Measurements from ENCODE around the gene BBS12. TPM values are rescaled to one million over a fixed set of nuclear protein-coding genes. Genes with fewer than 3 reads are reported as not detected.

BBS12 gene
- total RNA-seq (2021): 2.9 and 4.9 TPM in 2 replicates
- Bru-seq, nascent RNA: percentile 49 among the genes with signal in this experiment
- percentile 49 among the genes with signal in this experiment for BruChase-seq, experiment 1, labeled RNA remaining after a 2-hour chase
- BruChase-seq, experiment 2, labeled RNA remaining after a 6-hour chase: percentile 38 among the genes with signal in this experiment
- long read RNA-seq, transcript BBS12-201 (2 exons, 3,244 nt): major isoform, 11 of 11 reads
- long read RNA-seq, partial matches to known transcripts: 0 of 11 reads
- long read RNA-seq, other reads (novel, unspliced or antisense): 0 of 11 reads

DNA sequence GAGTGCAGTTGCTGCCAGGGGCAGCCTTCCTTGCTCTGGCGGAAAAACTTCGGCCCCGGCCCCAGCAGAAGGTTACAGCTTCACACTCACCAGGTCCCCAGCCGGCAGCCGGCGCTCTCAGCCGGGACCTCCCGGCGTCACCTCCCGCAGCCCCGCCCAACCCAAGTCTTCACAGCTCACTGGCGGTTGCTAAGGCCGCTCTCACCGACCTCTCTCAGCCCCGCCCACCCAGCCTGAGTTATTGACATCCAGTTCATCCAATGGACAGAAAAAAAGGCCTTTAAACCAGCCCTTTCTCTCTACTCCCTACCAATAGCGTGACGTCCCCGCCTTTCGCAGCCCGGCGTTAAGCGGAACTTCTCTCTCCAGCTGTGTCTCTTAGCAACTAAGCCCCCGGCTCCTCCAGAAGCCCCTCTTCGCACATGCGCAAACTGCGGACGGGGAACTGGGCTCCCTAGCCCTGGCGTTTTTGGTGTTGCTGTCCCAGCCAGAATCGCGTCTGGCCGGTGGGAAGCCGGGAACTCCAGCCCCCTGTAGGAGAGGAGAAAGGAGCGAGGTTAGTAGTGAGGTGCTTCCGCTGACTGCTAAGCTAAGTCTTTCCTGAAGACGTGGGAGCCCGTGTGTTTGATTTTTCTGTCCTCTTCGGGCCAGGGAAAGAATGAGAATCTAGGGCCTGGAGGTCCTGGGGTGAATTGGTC lies at the start of gene BBS12:
BBS12 (plus strand) TSS at position 376 of the 698 bp plus-strand sequence. CDS start 9,189 bp downstream, outside the sequence.
- TSS peak; percentile 58 for BruUV-seq (replicated peaks)
- no peaks in the 10 kb centered on the region for H3K27me3 ChIP-seq (ENCODE audit: insufficient read depth, low read depth)
- peak within 1 kb of the TSS; percentile 62 for H3K4me3 ChIP-seq
- peaks cover 4% of the 10 kb centered on the region; the same call in 1 of the 2 replicates for H3F3A ChIP-seq (ENCODE audit: insufficient read depth, low read depth)
- ChIA-PET POLR2A (ENCODE audit: unreplicated experiment) (interaction anchor here (0.6 kb wide), 1 partner anchor 1563 kb away, joined by 3 read pairs; no protein-coding TSS in a partner anchor), CTCF (interaction anchor here (1.2 to 1.9 kb wide), 2 partner anchors 16 to 182 kb away, joined by 7 to 10 read pairs; no protein-coding TSS in a partner anchor)
- H3K79me2 ChIP-seq (ENCODE audit: low read depth): no peaks in the 10 kb centered on the region
- H3K4me1 ChIP-seq (replicated peaks; ENCODE audit: insufficient read depth): peaks cover 19% of the 10 kb centered on the region
- peak within 1 kb of the TSS; percentile 85 for H2AFZ ChIP-seq
- H3K4me2 ChIP-seq: peak within 1 kb of the TSS; percentile 94
- peak; percentile 99 for DNase-seq
- H4K20me1 ChIP-seq (ENCODE audit: insufficient read depth): no peaks in the 10 kb centered on the region
- TF ChIP-seq, protein P1, sequence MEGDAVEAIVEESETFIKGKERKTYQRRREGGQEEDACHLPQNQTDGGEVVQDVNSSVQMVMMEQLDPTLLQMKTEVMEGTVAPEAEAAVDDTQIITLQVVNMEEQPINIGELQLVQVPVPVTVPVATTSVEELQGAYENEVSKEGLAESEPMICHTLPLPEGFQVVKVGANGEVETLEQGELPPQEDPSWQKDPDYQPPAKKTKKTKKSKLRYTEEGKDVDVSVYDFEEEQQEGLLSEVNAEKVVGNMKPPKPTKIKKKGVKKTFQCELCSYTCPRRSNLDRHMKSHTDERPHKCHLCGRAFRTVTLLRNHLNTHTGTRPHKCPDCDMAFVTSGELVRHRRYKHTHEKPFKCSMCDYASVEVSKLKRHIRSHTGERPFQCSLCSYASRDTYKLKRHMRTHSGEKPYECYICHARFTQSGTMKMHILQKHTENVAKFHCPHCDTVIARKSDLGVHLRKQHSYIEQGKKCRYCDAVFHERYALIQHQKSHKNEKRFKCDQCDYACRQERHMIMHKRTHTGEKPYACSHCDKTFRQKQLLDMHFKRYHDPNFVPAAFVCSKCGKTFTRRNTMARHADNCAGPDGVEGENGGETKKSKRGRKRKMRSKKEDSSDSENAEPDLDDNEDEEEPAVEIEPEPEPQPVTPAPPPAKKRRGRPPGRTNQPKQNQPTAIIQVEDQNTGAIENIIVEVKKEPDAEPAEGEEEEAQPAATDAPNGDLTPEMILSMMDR (conservative IDR thresholded peaks at IDR 0.05): no peak; the same call in 1 of the 2 replicates
- TF ChIP-seq EZH2 (IDR thresholded peaks at IDR 0.05; ENCODE audit: low read depth): no peak
- H3K27ac ChIP-seq: peak within 1 kb of the TSS; percentile 47
- H3K9me2 ChIP-seq (ENCODE audit: insufficient read depth): no peaks in the 10 kb centered on the region
- intact Hi-C loops (cut with micrococcal nuclease; ENCODE audit: unreplicated experiment): loop anchor here (2.0 to 10.0 kb wide), 2 partner anchors 190 to 1382 kb away; partner anchors contain the start of gene NUDT6
- H3K36me3 ChIP-seq (ENCODE audit: low read depth): no peaks in the 10 kb centered on the region
- H3K9me3 ChIP-seq (ENCODE audit: insufficient read depth, low read depth): no peaks in the 10 kb centered on the region

DNA sequence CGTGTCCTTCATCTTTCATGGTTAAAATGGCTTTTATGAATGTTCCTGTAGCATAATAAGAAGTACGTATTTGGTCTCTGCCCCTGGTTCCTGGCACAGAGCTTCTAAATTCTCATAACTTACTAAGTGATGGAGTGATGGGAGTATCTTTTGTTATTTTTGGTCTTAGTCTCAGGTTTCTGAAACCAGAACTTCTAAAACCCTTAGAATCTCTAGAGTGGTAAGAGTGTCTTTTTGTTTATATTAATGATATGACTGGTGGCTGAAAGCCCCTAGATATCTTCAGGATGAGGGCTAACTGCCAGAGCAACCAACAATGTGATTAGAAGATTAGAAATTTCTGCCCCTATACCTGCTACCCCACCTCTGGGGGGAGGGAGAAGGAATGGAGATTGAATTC lies 45.8 kb upstream of the BBS12 start:
- intact Hi-C loops (cut with micrococcal nuclease; ENCODE audit: unreplicated experiment): no loop called here
- no peak overlapping the region for H3K4me2 ChIP-seq
- POLR2A ChIA-PET (ENCODE audit: unreplicated experiment): no interaction called here
- TF ChIP-seq, protein P1 (conservative IDR thresholded peaks at IDR 0.05): no peak
- no peak for TF ChIP-seq EZH2 (IDR thresholded peaks at IDR 0.05; ENCODE audit: low read depth)
- H4K20me1 ChIP-seq (ENCODE audit: insufficient read depth): no peaks in the 10 kb centered on the region
- no peaks in the 10 kb centered on the region for H3K4me1 ChIP-seq (replicated peaks; ENCODE audit: insufficient read depth)
- no peaks in the 10 kb centered on the region for H3K27me3 ChIP-seq (ENCODE audit: insufficient read depth, low read depth)
- no peak overlapping the region for H3K27ac ChIP-seq
- CTCF ChIA-PET: no interaction called here
- BruUV-seq (replicated peaks): no TSS peak
- H3F3A ChIP-seq (ENCODE audit: insufficient read depth, low read depth): no peaks in the 10 kb centered on the region
- DNase-seq: no peak
- H3K9me2 ChIP-seq (ENCODE audit: insufficient read depth): no peaks in the 10 kb centered on the region
- 0 out of 2 replicates have a peak, but pooled peaks cover under 1% of the 10 kb centered on the region for H3K9me3 ChIP-seq (ENCODE audit: insufficient read depth, low read depth)
- H3K79me2 ChIP-seq (ENCODE audit: low read depth): no peaks in the 10 kb centered on the region
- H3K36me3 ChIP-seq (ENCODE audit: low read depth): no peaks in the 10 kb centered on the region
- H2AFZ ChIP-seq: no peak overlapping the region
- no peak overlapping the region for H3K4me3 ChIP-seq

GRCh38 chr4:122687531-122688061 lies 44.9 kb upstream of the BBS12 start:
- Histone ChIP-seq H3K27me3 (ENCODE audit: insufficient read depth, low read depth) (no peaks in the 10 kb centered on the region), H3K9me3 (ENCODE audit: insufficient read depth, low read depth) (no peaks in the 10 kb centered on the region), H3K79me2 (ENCODE audit: low read depth) (no peaks in the 10 kb centered on the region), H3K36me3 (ENCODE audit: low read depth) (no peaks in the 10 kb centered on the region), H3K4me2 (no peak overlapping the region), H3F3A (ENCODE audit: insufficient read depth, low read depth) (no peaks in the 10 kb centered on the region), H3K27ac (no peak overlapping the region), H3K4me1 (replicated peaks; ENCODE audit: insufficient read depth) (no peaks in the 10 kb centered on the region), H2AFZ (no peak overlapping the region), H4K20me1 (ENCODE audit: insufficient read depth) (no peaks in the 10 kb centered on the region), H3K4me3 (no peak overlapping the region), H3K9me2 (ENCODE audit: insufficient read depth) (no peaks in the 10 kb centered on the region)
- TF ChIP-seq, protein P1 (conservative IDR thresholded peaks at IDR 0.05): no peak
- TF ChIP-seq EZH2 (IDR thresholded peaks at IDR 0.05; ENCODE audit: low read depth): no peak
- POLR2A ChIA-PET (ENCODE audit: unreplicated experiment): no interaction called here
- no TSS peak for BruUV-seq (replicated peaks)
- DNase-seq: peak in 1 of 2 experiments; percentile 2
- CTCF ChIA-PET: no interaction called here
- intact Hi-C loops (cut with micrococcal nuclease; ENCODE audit: unreplicated experiment): no loop called here
